ENCODE results near the gene SEC61B.

- TF ChIP-seq TAF1 (IDR thresholded peaks at IDR 0.05; ENCODE audit: low read depth, low read length): no peak
- no peak for TF ChIP-seq POLR2AphosphoS5 (IDR thresholded peaks at IDR 0.05; ENCODE audit: low read depth, low read length)
- TF ChIP-seq POLR2A (IDR thresholded peaks at IDR 0.05; ENCODE audit: low read depth, low read length): no peak
- no peak for TF ChIP-seq PAX5 (IDR thresholded peaks at IDR 0.05; ENCODE audit: insufficient read depth, low read length, severe bottlenecking)
Observed at GRCh38 chr9:99226054-99226453, 4.0 kb downstream of the SEC61B start.

Data from GM12891 (cell line).